Keratinocyte (primary cell): Measurements from ENCODE around the gene UBQLN1. TPM values are rescaled to one million over a fixed set of nuclear protein-coding genes. Genes with fewer than 3 reads are reported as not detected.

Source experiments
- DNase-seq: peaks from one replicate; pipeline ENCODE4 v3.0.0-alpha.2; 2011; ENCODE audit warnings: low read depth, missing footprints, low spot score
- FAIRE-seq: peaks from 2 replicates; lab custom pipeline; 2011; peaks lifted over from hg19 to GRCh38; lab: Jason Lieb, UNC
- H2AFZ ChIP-seq: 2 replicates; pipeline ENCODE4 v1.6.0; 2012; ENCODE audit warnings: low read length, control low read depth, inconsistent platforms; ENCODE audit not compliant: control insufficient read depth
- H3K27ac ChIP-seq: 2 replicates; pipeline ENCODE4 v1.5.1; 2011; ENCODE audit warnings: low read length; ENCODE audit not compliant: control insufficient read depth, insufficient read depth
- H3K27me3 ChIP-seq: 3 replicates; pipeline ENCODE4 v1.6.0; 2011; ENCODE audit warnings: low read length; ENCODE audit not compliant: control insufficient read depth, insufficient read depth; ENCODE audit errors: extremely low read depth
- H3K36me3 ChIP-seq, 2 experiments: 2 replicates in 1 of 2; 3 replicates in 1 of 2; pipeline ENCODE4 v1.5.1; 2011; ENCODE audit warnings: low read length in 2 of 2, mild to moderate bottlenecking in 1 of 2; ENCODE audit not compliant: control insufficient read depth in 2 of 2, insufficient read depth in 2 of 2; ENCODE audit errors: extremely low read depth in 1 of 2
- H3K4me1 ChIP-seq: 3 replicates; pipeline ENCODE4 v1.5.1; 2011; ENCODE audit warnings: low read length; ENCODE audit not compliant: control insufficient read depth, insufficient read depth; ENCODE audit errors: extremely low read depth
- H3K4me2 ChIP-seq: 3 replicates; pipeline ENCODE4 v1.6.0; 2011; ENCODE audit warnings: low read depth, low read length; ENCODE audit not compliant: control insufficient read depth, insufficient read depth; ENCODE audit errors: extremely low read depth
- H3K4me3 ChIP-seq, 3 experiments: fragments of 200-600 bp in 1 of 3; sonication (generic) in 1 of 3; 2 replicates in 2 of 3; 3 replicates in 1 of 3; pipeline ENCODE4 v1.5.1; 2011 to 2016; ENCODE audit warnings: low read length in 3 of 3, mild to moderate bottlenecking in 3 of 3, control low read depth in 2 of 3, inconsistent platforms in 1 of 3, low read depth in 1 of 3, mixed read lengths in 1 of 3, mixed run types in 1 of 3, moderate library complexity in 1 of 3; ENCODE audit not compliant: control insufficient read depth in 2 of 3, insufficient read depth in 2 of 3; ENCODE audit errors: extremely low read depth in 1 of 3
- H3K79me2 ChIP-seq: 2 replicates; pipeline ENCODE4 v1.6.0; 2012; ENCODE audit warnings: low read length; ENCODE audit not compliant: control insufficient read depth, insufficient read depth
- H3K9ac ChIP-seq: 3 replicates; pipeline ENCODE4 v1.6.0; 2011; ENCODE audit warnings: low read length; ENCODE audit not compliant: control insufficient read depth, insufficient read depth; ENCODE audit errors: extremely low read depth
- H3K9me1 ChIP-seq: 3 replicates; pipeline ENCODE4 v1.6.0; 2011; ENCODE audit warnings: low read length; ENCODE audit not compliant: control insufficient read depth, insufficient read depth; ENCODE audit errors: extremely low read depth
- H3K9me3 ChIP-seq: 2 replicates; pipeline ENCODE4 v1.5.1; 2012; ENCODE audit warnings: low read depth, low read length; ENCODE audit not compliant: control insufficient read depth
- H4K20me1 ChIP-seq: 3 replicates; pipeline ENCODE4 v1.6.0; 2011; ENCODE audit warnings: low read length; ENCODE audit not compliant: control insufficient read depth, insufficient read depth; ENCODE audit errors: extremely low read depth
- EZH2 ChIP-seq: IDR thresholded peaks from one replicate; pipeline ENCODE4 v1.6.1; 2012; ENCODE audit warnings: inconsistent platforms, mild to moderate bottlenecking, low read length, moderate library complexity
- dilution Hi-C: fragments of 300-500 bp; cut with MboI; formaldehyde crosslinking; loops from one replicate; pipeline ENCODE4 v1.7.0; 2020; ENCODE audit warnings: low sequenced_read_pairs; ENCODE audit not compliant: extremely low pct_ligation_motif_present
- polyA plus RNA-seq, 5 experiments: library from polyadenylated mRNA; depleted of rRNA in 3 of 5; stranded (reverse) in 3 of 5; stranded (forward) in 1 of 5; unstranded in 1 of 5; fragments of >200 nt; gene quantifications; 1 replicate in 1 of 5; 2 replicates in 3 of 5; 3 replicates in 1 of 5; pipeline versions ENCODE4 v1.2.1 to v1.2.3, GENCODE V29; 2011 to 2012; ENCODE audit warnings: missing spikeins in 2 of 5, low read depth in 1 of 5, low replicate concordance in 1 of 5
- TF ChIP-seq, protein P1 (sequence below), 3 experiments: IDR thresholded peaks in 1 of 3; conservative IDR thresholded peaks in 1 of 3; optimal IDR thresholded peaks in 1 of 3; 2 replicates in 2 of 3; 3 replicates in 1 of 3; pipeline versions ENCODE3 to v1.5.1; 2011; ENCODE audit warnings: low read length in 3 of 3, mild to moderate bottlenecking in 3 of 3, moderate library complexity in 2 of 3, control low read depth in 1 of 3, inconsistent platforms in 1 of 3; ENCODE audit not compliant: insufficient read depth in 2 of 3; ENCODE audit errors: extremely low read depth in 1 of 3

Gene UBQLN1
- polyA plus RNA-seq, 1 donor (not counting 4 experiments of a cell fraction or from before 2014, with no cell fraction given), result 145 TPM

DNA sequence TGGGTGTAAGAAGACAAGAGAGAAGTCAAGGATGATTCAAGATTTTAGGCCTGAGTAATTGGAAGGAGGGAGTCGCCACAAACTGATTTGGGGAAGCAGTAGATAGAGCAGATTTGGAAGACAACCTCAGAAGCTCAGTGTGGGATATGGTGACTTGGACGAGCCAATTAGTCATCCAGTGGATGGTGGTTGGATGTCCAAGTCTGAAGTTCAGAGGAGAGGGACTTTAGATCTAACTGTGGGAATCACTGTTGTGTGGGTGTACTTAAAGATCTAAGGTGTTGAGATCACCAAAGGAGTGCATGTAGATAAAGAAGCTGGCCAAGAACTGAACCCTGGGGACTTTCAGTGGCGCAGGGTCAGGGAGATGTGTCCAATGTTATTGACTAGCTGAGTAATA lies 82.6 kb downstream of the UBQLN1 start:
- H3K27ac ChIP-seq, result no peak overlapping the region

DNA sequence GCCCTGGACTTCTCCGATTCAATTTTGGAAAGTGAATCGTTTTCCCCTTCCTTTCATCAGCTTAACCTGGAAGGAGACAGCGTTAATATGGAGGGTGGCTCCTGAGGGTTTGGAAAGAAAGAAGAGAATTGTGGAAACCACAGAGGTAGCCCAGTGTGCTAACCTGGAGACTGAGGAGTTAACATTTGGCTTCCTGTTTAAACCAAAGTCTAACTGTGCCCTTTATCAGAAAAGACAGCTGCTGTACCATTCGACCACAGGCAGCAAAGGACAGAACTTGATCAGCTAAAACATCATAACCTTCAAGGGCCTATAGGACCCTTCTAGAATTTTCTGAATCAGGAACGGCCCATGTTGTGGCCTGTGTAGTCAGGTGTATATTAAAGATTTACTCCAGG lies 84.1 kb downstream of the UBQLN1 start:
- Histone ChIP-seq H4K20me1 (no peaks in the 10 kb centered on the region), H3K9me3 (no peaks in the 10 kb centered on the region), H3K79me2 (no peaks in the 10 kb centered on the region), H3K4me2 (peak overlapping the region; percentile 72), H3K27ac (peak overlapping the region; percentile 61), H3K4me3 (peak overlapping the region; percentile 74 to 88 (median 81)), H3K9ac (peak overlapping the region; percentile 82), H3K36me3 (peaks cover 0 to 3% of the 10 kb centered on the region in 2 experiments), H3K27me3 (no peaks in the 10 kb centered on the region), H3K4me1 (peaks cover 5% of the 10 kb centered on the region), H2AFZ (peak overlapping the region; percentile 86), H3K9me1 (no peaks in the 10 kb centered on the region)
- no peak for TF ChIP-seq EZH2
- TF ChIP-seq, protein P1, sequence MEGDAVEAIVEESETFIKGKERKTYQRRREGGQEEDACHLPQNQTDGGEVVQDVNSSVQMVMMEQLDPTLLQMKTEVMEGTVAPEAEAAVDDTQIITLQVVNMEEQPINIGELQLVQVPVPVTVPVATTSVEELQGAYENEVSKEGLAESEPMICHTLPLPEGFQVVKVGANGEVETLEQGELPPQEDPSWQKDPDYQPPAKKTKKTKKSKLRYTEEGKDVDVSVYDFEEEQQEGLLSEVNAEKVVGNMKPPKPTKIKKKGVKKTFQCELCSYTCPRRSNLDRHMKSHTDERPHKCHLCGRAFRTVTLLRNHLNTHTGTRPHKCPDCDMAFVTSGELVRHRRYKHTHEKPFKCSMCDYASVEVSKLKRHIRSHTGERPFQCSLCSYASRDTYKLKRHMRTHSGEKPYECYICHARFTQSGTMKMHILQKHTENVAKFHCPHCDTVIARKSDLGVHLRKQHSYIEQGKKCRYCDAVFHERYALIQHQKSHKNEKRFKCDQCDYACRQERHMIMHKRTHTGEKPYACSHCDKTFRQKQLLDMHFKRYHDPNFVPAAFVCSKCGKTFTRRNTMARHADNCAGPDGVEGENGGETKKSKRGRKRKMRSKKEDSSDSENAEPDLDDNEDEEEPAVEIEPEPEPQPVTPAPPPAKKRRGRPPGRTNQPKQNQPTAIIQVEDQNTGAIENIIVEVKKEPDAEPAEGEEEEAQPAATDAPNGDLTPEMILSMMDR (optimal IDR thresholded peaks at IDR 0.05 in 1 of 3, IDR thresholded peaks at IDR 0.05 in 1 of 3, conservative IDR thresholded peaks at IDR 0.05 in 1 of 3; ENCODE audit: extremely low read depth in 1 of 3, insufficient read depth in 2 of 3, low read length in 3 of 3), result no peak
- dilution Hi-C loops, result no loop called here
- DNase-seq, result no peak
- FAIRE-seq, result no peak

More for the DNA sequence above, 82.6 kb downstream of the UBQLN1 start:
- H3K4me3 ChIP-seq, result no peak overlapping the region
- FAIRE-seq (no peak), DNase-seq (no peak)
- peaks cover 0 to 3% of the 10 kb centered on the region in 2 experiments for H3K36me3 ChIP-seq
- no peak overlapping the region for H3K4me2 ChIP-seq
- no peaks in the 10 kb centered on the region for H3K9me3 ChIP-seq
- dilution Hi-C loops, result no loop called here
- no peaks in the 10 kb centered on the region for H3K27me3 ChIP-seq
- no peak overlapping the region for H2AFZ ChIP-seq
- H3K9ac ChIP-seq, result no peak overlapping the region
- TF ChIP-seq EZH2, result no peak
- no peaks in the 10 kb centered on the region for H3K79me2 ChIP-seq
- no peaks in the 10 kb centered on the region for H4K20me1 ChIP-seq
- no peaks in the 10 kb centered on the region for H3K9me1 ChIP-seq
- H3K4me1 ChIP-seq, result peaks cover 5% of the 10 kb centered on the region
